ENCODE data around the gene TRIM69.
"Not testable (repeated sequence)": the region's sequence is repeated elsewhere in the genome, so short reads cannot be mapped to it uniquely, and the experiment has no call there.

The TRIM69 gene

GRCh38 chr15:44753345-44753744 is 17.0 kb downstream of the TRIM69 start:
- no peak for DNase-seq

- no peak for DNase-seq
Measured at GRCh38 chr15:44763187-44763586, 26.9 kb downstream of the TRIM69 start.

GRCh38 chr15:44763848-44764247 is 27.5 kb downstream of the TRIM69 start:
- DNase-seq, result no peak

GRCh38 chr15:44765036-44765435 is 28.7 kb downstream of the TRIM69 start:
- DNase-seq, result no peak

- no peak for DNase-seq
Measured at GRCh38 chr15:44769521-44769920, 33.2 kb downstream of the TRIM69 start.

- not testable (repeated sequence) for DNase-seq
Measured at GRCh38 chr15:44770715-44771114, 34.4 kb downstream of the TRIM69 start.

- no peak for DNase-seq
Measured at GRCh38 chr15:44775953-44776352, 39.6 kb downstream of the TRIM69 start.

GRCh38 chr15:44779761-44780160 is 43.4 kb downstream of the TRIM69 start:
- no peak for DNase-seq

- no peak for DNase-seq
Measured at GRCh38 chr15:44780608-44781007, 44.3 kb downstream of the TRIM69 start.

- DNase-seq, result no peak
Measured at GRCh38 chr15:44781128-44781810, 44.9 kb downstream of the TRIM69 start.

GRCh38 chr15:44782516-44782915 is 46.2 kb downstream of the TRIM69 start:
- DNase-seq, result no peak

- DNase-seq, result not testable (repeated sequence)
Measured at GRCh38 chr15:44784918-44785274, 48.6 kb downstream of the TRIM69 start.

GRCh38 chr15:44788748-44789147 is 52.4 kb downstream of the TRIM69 start:
- no peak for DNase-seq

GRCh38 chr15:44790215-44790614 is 53.9 kb downstream of the TRIM69 start:
- DNase-seq, result no peak

- DNase-seq, result no peak
Measured at GRCh38 chr15:44790656-44791055, 54.3 kb downstream of the TRIM69 start.

- no peak for DNase-seq
Measured at GRCh38 chr15:44792715-44793114, 56.4 kb downstream of the TRIM69 start.

GRCh38 chr15:44794072-44794471 is 57.7 kb downstream of the TRIM69 start:
- no peak for DNase-seq

GRCh38 chr15:44796508-44796907 is 60.2 kb downstream of the TRIM69 start:
- no peak for DNase-seq

GRCh38 chr15:44798826-44799225 is 62.5 kb downstream of the TRIM69 start:
- no peak for DNase-seq

- DNase-seq, result no peak
Measured at GRCh38 chr15:44801364-44801763, 65.0 kb downstream of the TRIM69 start.

- DNase-seq, result no peak
Measured at GRCh38 chr15:44801797-44802196, 65.5 kb downstream of the TRIM69 start.

GRCh38 chr15:44802336-44802735 is 66.0 kb downstream of the TRIM69 start:
- no peak for DNase-seq

GRCh38 chr15:44804298-44805046 is 68.1 kb downstream of the TRIM69 start:
- DNase-seq, result no peak

- no peak for DNase-seq
Measured at GRCh38 chr15:44808557-44808956, 72.2 kb downstream of the TRIM69 start.

GRCh38 chr15:44810237-44810636 is 73.9 kb downstream of the TRIM69 start:
- DNase-seq, result no peak
